DND-41 (cell line): Measurements from ENCODE around the gene MUC5B.

Source experiments
- EZH2 ChIP-seq: IDR thresholded peaks from 3 replicates; pipeline ENCODE4 v1.6.1; 2012; ENCODE audit warnings: borderline replicate concordance, low read depth, mild to moderate bottlenecking, moderate library complexity, low read length, inconsistent platforms; ENCODE audit not compliant: severe bottlenecking
- TF ChIP-seq, protein P1 (sequence below): IDR thresholded peaks from 2 replicates; pipeline ENCODE4 v1.5.1; 2012; ENCODE audit warnings: borderline replicate concordance, low read length, moderate library complexity, mild to moderate bottlenecking; ENCODE audit not compliant: poor library complexity, severe bottlenecking; ENCODE audit errors: extremely low read depth

DNA sequence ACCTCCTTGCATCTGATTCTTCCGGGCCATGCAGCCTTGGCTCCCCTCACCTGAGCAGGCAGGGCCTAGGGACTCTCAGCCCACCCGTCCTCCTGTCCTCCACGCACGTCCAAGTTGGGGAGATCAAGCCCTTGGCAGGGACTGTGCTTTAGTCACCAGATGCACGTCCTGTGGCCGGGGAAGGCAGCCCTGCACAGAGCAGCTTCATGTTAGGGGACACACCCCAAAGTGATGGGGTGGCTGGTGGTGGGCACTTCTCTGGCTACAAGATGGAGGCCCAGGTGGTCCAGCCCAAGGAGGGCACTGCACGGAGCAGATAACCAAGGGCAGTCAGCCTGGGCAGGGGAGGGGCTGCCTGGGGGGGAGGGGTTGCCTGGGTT is 1.2 kb downstream of the MUC5B start:
- TF ChIP-seq EZH2 = no peak
- TF ChIP-seq, protein P1, sequence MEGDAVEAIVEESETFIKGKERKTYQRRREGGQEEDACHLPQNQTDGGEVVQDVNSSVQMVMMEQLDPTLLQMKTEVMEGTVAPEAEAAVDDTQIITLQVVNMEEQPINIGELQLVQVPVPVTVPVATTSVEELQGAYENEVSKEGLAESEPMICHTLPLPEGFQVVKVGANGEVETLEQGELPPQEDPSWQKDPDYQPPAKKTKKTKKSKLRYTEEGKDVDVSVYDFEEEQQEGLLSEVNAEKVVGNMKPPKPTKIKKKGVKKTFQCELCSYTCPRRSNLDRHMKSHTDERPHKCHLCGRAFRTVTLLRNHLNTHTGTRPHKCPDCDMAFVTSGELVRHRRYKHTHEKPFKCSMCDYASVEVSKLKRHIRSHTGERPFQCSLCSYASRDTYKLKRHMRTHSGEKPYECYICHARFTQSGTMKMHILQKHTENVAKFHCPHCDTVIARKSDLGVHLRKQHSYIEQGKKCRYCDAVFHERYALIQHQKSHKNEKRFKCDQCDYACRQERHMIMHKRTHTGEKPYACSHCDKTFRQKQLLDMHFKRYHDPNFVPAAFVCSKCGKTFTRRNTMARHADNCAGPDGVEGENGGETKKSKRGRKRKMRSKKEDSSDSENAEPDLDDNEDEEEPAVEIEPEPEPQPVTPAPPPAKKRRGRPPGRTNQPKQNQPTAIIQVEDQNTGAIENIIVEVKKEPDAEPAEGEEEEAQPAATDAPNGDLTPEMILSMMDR = no peak
